Muscle of arm (tissue), 14 donors: Measurements from ENCODE around the gene AXDND1. TPM values are rescaled to one million over a fixed set of nuclear protein-coding genes. Genes with fewer than 3 reads are reported as not detected.
A peak's percentile ranks its signal among the peaks of the same experiment; 100 is the strongest.

Experiments
- DNase-seq: peaks from one replicate; pipeline ENCODE4 v3.0.0-alpha.2; 2013
- long read RNA-seq, 11 donors: transcript quantifications; one replicate each; lab custom pipeline, GENCODE V29; 2026
- polyA plus RNA-seq, 12 donors: library from polyadenylated mRNA; unstranded; fragments of 120-200 nt; gene quantifications; one replicate each; pipeline ENCODE4 v1.2.1, GENCODE V29; 2013; ENCODE audit not compliant: insufficient read length in 12 of 12

Gene AXDND1, protein sequence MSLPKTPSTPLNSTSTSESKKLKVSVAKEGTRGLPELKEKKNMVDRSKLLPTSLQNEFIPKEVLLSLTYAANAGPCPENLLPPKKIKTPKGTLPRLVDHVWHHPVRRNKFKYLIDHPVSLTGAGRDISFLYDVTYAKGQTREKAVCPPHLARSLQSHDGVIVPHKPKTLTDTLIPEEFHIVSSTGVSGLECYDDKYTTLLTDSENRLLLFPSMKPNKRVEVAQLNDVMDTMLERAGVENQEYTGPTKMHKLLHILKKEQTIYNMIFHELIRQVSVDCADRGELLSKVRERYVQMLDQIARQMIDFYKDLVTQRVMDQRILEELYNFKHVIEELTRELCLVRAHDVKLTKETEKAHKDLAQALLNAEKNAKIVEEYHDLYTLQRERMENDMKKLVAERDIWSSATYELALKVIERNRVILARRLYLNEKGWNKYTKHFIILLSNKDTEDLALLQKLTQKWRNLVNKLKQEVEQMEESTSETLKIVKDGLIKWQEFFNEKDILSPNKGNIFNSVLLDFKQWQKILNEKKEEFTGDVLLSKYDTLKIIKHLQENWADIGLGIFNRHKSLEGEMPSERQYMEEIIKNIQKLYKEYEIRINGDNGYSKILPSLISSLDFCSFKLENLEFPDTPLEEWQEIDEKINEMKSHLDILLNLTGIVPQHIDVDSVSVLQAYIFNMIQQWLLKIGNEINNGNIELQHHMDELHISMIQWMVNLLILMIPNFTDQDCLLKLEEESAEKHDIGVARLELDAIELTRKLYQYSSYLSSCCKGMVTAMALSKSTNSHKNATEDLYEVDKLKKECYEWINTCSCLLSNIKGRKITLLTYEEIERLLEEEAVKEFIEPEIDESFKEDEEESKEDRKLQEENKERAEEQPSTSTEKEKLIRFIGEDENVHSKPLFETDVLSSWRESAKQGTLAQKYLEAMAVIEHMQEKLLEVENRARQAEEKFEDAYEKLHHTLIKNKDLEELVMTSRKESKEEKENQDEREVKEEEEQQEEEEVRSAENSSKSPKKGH
- polyA plus RNA-seq = under 1 TPM in 8 of 12 donors, not detected in 4; 0.10 to 0.25 (median 0.21) TPM
- long read RNA-seq, donor 1 = 0 reads
- long read RNA-seq, donor 2 = 0 reads
- long read RNA-seq, donor 3 = 0 reads
- long read RNA-seq, donor 4 = 0 reads
- long read RNA-seq, donor 5 = 0 reads
- long read RNA-seq, donor 6 = 0 reads
- long read RNA-seq, donor 7 = 0 reads
- long read RNA-seq, donor 8 = 0 reads
- long read RNA-seq, donor 9 = 0 reads
- long read RNA-seq, donor 10 = 0 reads
- long read RNA-seq, donor 11 = 0 reads

DNA sequence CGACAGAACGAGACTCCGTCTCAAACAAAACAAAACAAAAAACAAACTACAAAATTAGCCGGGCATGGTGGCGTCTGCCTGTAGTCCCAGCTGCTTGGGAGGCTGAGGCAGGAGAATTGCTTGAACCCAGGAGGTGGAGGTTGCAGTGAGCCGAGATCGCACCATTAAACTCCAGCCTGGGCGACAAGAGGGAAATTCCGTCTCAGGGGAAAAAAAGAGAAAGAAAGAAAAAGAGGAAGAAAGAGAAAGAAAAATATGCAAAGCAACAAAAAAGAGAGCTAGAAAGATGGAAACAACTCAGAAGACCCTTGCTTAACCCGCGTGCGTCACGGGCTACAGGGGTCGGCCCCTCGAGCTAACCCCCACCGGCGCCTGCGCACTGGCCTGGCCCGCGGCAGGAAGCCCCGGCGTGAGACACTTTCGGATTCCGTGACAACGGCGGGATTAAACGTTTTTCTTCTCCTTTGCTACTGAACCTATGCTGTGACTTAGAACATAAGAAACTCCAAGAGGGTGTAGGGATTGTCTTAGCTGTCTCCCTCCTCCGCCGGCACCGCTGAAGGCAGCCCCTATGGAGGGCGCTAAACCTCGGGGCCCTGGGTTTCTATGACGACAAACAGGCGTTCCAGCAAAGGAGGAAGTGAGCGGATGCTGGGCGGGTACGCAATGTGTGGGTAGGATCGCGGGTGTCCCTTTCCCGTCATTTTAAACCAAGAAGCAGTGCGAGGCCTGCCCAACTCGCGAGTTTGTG, at the start of gene AXDND1:
AXDND1 (plus strand) TSS at position 630 of the 751 bp plus-strand sequence. CDS start 539 bp downstream, outside the sequence.
- DNase-seq = peak; percentile 90

DNA sequence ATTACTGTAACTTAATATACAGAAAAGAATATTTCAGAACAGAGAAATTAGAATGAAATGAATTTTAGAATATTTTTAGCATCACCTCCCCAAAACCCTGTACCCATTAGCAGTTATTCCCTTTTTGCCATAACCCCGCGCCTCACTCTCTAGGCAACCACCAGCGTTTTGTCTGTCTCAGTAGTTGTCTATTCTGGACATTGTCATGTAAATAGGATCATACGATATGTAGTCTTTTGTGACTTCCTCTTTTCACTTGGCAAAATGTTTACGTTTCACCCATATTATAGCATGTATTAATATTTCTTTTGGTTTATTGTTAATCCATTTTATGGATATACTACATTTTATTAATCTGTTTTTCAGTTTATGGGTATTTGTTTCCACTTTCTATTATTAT, 47.3 kb upstream of the AXDND1 start:
- no peak for DNase-seq

DNA sequence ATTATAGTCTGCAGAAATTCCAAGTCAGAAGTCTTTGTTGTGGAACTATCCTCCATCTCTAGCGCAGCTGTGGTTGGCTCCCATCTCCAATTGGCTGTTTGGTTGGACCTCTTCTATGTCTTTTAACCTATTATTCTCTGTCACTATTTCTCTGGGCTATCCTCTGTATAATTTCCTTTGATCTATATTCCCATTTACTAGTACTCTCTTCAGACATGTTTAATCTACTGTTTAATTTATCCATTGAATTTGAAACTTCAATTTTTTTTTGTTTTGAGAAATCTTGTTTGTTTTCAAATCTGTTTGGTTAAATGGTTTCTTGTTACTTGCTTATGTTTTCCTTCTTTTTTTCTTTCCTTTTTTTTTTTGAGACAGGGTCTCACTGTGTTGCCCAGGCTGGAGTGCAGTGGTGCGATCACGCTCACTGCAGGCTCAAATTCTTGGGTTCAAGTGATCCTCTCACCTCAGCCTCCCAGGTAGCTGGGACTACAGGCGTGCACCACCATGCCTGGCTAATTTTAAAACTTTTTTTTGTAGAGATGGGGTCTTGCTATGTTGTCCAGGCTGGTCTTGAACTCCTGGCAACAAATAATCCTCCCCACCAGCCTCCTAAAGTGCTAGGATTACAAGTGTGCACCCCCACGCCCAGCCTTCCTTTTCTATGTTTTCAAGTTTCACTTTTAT, 44.1 kb upstream of the AXDND1 start:
- no peak for DNase-seq

DNA sequence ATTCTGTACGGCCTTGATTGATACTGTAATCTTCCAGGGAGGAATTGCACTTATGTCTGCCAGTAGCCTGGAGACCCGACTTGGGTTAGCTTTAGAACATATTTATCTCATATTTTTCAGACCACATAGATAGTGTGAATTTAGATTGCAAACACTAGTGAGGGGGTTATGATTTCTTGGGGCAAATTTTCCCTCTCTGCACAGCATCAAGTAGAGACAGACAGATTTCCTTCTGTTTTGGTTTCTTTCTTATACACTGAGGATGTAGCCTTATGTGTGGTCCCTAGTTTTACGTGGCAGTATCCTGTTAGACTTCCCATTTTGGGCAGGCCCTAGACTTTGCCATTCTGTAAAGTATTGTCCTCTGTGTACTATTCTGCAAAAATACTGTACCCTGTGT, 43.2 kb upstream of the AXDND1 start:
- DNase-seq = peak; percentile 4

DNA sequence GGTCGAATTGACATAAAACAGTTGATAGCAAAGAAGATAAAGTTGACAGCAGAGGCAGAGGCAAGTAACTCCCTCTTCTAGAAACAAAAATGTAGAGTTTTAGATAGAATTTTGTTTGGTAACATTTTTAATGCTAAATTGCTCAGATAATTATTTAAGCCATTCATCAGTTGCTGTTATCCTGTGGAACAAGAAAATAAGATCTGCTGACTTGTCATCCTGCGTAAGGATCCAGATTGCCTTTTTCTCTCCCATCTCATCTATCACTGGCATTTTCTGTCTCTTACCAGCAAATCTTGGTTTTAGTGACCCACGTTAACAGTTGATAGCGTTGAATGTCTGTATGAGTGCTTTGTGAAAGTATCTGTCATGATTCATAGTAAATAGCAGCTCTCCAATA, 42.3 kb upstream of the AXDND1 start:
- no peak for DNase-seq

DNA sequence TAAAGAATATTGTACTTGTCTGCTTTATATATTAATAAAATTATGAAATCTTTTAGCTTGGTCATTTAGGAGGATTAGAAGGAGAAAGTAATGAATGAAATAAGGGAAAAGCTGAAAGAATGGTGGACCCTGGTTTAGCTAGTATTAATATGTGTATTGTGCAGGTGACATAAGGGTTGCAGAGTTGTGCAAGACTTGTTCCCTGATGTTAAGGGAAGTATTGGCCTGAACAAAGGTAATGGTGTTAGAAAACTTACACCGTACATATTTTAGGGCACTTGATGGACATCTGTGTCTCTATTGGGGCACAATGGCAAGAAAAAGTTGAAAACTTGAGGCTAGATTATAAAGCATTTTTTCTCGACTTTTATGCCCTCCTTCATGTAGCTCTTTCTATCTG, 39.9 kb upstream of the AXDND1 start:
- no peak for DNase-seq

DNA sequence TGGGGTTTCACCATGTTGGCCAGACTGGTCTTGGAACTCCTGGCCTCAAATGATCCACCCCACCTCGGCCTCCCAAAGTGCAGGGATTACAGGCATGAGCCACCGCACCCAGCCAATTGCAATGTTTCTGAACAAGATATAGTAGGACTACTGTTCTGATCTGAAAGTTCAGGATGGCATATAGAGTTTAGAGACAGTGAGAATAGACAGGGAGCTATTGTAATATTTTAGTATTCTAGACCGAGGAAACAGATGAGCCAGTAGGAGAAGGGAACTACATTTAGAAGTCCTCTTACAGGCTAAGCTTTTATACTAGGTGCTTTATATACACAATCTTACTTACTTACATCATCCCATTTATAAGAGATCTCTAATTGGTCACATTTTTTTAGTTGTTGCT, 39.0 kb upstream of the AXDND1 start:
- no peak for DNase-seq

DNA sequence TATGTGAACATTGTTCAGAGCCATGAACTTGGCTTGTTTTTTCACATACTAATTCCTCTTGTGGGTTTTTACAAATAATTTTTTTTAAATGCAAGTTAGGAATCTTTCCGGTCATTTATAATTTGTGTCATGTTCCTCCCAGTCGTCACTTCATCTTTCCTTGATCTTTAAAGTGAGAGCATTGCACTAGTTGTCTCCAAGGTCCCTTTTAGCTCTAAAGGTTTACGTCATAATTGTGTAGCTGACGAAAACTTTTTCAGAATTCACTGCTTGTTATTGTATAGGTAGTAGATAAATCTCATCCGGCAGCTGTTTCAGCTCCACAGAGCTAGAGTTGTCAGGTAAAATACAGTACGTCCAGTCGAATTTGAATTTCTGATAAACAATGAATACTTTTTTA, 38.6 kb upstream of the AXDND1 start:
- no peak for DNase-seq

DNA sequence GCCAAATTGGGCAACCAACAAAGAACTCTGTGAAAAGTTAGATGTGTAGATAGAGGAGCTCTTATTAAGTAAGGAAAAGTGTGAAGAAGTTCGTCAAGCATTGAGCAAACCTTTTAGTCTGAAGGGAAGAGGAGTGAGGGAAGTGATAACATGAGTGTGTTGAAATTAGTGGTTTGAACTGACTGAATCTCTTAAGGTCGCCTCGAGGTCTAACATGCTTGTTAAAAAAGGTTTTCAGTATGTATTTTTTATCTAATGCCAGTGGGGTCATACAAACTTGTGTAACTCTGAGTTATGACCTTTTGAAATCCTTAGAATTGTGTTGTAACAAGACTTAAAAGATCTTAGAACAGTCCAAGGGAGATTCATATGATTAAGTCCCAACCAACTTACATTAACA, 38.1 kb upstream of the AXDND1 start:
- DNase-seq = no peak

DNA sequence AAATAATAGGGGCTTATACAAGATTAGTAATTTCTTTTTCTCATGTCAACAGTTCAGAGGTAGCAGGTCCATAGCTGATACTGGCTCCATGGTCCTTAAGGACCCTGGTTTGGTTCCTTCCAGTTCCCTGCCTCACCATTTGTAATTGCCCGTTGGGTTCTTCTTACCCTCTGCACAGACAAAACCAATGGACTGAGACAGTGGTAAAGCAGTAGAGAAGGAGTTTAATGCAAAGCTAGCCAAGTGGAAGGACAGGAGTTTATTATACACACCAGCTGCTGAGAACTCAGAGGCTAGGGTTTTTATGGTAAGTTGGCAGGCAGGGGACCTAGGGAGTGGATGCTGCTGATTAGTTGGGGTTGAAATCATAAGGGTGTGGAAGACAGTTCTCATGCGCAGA, 35.9 kb upstream of the AXDND1 start:
- DNase-seq = no peak

DNA sequence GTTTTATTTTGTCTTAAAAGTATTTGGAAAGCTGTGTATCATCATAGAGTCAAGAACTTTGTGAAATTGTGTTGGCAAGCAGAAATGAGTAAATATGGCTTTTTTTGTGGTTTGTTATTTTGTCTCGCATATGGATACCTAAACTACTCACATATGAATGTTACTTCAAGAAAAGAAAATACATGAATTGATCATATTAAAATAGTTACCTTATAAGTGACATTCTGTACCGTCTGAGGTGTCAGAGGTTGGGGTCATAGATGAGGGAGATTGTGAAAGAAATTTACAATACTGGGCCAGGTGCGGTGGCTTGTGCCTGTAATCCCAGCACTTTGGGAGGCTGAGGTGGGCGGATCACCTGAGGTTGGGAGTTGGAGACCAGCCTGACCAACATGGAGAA, 31.3 kb upstream of the AXDND1 start:
- DNase-seq = no peak

DNA sequence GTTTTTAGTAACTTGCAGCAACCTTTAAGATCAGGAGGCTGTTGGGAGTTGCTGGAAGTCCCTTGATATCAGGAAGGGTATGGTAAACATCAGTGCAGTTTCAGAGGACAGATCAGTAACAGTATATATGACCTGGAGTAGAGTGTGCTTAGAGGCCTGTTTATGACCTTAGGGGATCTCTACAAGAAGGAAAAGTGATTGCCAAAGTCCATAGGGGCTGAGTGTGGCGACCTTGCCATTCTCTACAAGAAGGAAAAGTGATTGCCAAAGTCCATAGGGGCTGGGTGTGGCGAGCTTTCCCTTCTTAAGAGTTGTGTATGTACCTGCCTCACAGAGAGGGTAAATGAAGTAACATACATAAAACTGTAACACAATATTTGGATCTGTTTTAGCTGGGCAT, 28.5 kb upstream of the AXDND1 start:
- DNase-seq = no peak

DNA sequence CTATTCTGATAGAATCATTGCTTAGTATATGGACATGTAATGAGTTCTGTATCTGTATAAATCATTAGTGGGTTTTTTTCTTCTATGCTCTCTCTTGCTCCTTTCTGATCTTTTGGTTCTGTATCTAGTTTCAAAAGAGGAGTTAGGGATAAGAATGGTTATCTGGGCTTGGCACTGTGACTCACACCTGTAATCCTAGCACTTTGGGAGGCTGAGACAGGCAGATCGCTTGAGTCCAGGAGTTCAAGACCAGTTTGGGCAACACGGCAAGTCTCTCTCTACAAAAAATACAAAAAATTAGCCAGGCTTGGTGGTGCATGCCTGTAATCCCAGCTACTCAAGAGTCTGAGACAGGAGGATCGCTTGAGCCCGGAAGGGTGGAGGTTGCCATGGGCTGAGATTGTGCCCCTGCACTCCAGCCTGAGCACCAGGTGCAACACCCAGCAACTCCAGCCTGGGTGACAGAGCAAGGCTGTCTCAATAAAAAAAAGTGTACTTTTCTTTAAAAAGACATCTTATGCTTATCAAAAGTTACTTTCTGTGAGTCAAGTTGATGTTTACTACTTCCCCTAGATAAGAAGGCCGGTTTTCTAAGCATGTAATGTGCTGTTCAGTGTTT, 27.7 kb upstream of the AXDND1 start:
- no peak for DNase-seq

DNA sequence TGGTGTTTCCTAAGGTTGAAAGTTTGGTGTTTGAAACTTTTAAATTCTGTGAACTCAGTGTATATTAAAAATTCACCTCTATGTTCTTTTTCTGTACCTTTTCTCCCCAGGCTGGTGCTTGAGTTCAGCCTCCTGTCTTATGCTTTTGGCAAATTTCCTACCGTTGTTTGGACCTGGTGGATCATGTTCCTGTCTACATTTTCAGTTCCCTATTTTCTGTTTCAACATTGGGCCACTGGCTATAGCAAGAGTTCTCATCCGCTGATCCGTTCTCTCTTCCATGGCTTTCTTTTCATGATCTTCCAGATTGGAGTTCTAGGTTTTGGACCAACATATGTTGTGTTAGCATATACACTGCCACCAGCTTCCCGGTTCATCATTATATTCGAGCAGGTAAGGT, 24.9 kb upstream of the AXDND1 start:
- no peak for DNase-seq

DNA sequence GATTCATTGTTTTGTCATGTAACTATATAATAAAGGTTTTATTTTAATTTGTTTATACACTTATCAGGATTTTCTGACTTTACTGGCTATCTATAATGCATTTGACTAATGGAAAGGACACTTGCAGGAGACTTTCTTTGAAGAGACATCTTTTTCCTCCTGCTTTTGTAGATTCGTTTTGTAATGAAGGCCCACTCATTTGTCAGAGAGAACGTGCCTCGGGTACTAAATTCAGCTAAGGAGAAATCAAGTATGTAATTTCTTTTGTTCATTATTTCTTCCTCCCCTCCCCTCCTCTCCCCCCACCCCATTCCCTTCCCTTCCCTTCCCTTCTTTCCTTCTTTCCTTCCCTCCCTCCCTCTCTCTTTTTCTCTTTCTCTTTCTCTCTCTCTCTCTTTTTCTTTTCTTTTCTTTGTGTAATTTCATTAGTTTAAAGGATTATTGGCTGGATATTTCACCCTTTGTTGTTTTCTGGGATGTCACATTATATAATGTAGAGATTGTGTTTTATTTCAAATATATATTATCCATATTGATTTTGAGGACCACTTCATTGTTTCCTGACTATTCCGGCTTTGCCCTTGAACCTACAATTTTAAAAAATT, 23.7 kb upstream of the AXDND1 start:
- no peak for DNase-seq

DNA sequence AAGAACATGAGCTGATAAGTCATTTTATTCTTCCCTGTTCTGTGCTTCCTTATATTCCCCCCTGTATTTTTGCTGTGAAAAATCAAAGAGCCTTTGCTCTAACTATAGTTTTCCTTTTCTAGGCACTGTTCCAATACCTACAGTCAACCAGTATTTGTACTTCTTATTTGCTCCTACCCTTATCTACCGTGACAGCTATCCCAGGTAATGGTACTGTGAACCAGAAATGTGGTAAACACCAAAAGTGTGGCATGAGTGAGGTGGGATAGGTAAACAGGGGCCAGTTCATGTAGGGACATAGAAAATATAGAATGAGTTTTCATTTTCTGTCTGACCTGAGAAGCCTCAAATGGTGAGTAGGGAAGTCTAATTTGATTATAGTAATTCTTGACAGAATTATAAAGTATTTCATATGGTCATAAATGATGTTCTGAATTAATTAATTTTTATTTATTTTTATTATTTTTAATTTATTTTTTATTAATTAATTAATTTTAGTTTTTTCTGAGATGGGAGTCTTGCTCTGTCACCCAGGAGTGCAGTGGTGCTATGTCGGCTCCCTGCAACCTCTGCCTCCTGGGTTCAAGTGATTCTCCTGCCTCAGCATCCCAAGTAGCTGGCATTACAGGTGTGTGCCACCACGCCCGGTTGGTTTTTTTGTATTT, 22.9 kb upstream of the AXDND1 start:
- no peak for DNase-seq

DNA sequence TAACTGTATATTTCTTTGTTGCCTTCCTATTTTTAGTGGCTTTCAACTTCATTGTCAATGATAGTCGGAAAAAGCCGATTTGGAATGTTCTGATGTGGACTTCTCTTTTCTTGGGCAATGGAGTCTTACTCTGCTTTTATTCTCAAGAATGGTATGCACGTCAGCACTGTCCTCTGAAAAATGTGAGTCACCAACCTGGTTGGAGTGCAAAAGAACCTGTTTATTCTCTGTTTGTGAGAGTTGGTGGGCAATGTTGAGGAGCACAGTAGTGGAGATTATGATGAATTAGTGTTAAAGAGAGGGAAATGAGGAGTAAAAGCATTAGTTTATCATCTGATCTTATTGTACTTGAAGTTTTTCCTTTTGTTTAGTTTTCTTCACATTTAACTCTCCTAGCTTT, 14.5 kb upstream of the AXDND1 start:
- DNase-seq = no peak

DNA sequence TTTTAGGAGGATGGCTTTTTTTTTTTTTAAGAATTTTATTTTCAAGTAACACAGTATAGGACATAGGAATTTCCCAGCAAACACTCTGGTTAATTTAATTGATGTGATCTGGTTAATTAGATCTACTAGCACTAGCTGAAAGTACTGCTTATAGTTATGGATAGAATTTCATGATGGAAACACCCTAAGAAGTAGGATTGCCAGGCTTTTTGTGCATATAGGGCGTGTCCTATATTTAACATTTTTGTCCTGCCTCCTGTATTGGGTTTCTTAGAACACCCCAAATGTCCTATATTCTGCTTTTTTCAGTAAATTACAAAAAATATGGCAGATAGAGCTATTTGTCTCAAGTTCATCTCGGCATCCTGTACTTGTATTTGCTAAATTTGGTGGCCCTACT, 13.5 kb upstream of the AXDND1 start:
- DNase-seq = no peak

DNA sequence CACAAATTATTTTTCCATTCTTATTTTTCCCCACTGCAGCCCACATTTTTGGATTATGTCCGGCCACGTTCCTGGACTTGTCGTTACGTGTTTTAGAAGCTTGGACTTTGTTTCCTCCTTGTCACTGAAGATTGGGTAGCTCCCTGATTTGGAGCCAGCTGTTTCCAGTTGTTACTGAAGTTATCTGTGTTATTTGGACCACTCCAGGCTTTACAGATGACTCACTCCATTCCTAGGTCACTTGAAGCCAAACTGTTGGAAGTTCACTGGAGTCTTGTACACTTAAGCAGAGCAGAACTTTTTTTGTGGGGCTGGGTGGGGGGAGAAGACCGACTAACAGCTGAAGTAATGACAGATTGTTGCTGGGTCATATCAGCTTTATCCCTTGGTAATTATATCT, 12.2 kb upstream of the AXDND1 start:
- peak; percentile 13 for DNase-seq
